ENCODE data around the gene PPP2R3C. TPM values are rescaled to one million over a fixed set of nuclear protein-coding genes. Genes with fewer than 3 reads are reported as not detected.
"Not testable (repeated sequence)": the region's sequence is repeated elsewhere in the genome, so short reads cannot be mapped to it uniquely, and the experiment has no call there.

Gene PPP2R3C
- total RNA-seq (ENCODE audit: insufficient read depth, low replicate concordance), result 78.0 TPM

DNA sequence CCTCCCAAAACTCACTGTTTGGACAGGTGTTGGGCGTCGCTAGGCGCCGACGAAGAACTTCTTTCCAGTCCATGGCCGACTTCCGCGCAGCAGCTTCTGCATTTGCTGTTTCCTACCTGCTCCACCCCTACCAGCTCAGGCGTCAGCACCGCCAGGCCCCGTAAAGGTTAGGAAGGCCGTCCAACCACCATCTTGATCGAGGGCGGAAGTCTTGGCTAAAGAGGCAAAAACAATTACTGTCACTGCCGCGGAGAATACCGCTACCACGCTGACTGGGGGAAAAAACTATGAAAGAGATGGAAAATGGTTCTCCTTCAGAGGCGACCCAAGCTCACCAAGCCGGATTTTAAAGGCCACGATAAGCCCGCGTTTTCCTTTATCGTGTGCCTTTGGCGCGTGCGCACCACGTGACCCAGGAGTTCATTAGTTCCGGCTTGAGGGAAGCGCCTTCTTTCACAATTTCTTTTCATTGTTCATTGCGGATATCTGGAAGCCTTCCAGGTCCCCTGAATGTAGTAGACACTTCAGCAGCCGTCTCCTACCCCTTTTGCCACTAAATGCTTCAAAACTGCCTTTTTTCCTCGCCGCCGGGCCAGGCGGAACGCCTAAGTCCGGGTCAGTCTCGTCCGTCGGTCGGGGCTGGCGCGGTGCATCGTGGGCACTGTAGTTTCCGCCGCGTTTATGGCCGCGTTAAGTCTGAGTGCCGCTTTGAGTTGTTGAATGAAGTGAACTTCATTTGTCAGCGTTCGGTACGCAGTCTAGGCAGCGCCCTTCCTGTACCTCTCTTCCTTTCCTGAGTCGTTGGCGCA, at the start of gene PPP2R3C, which contains the start of gene PRORP:
Gene PPP2R3C, minus strand, starts transcription at position 104 of the 809 bp plus-strand sequence. Its CDS starts 31 bp downstream, at position 73.
Gene PRORP, plus strand, starts transcription at position 666 of the 809 bp plus-strand sequence. CDS start 694 bp downstream, outside the sequence.
- DNase-seq (ENCODE audit: low spot score), result peak; percentile 98

DNA sequence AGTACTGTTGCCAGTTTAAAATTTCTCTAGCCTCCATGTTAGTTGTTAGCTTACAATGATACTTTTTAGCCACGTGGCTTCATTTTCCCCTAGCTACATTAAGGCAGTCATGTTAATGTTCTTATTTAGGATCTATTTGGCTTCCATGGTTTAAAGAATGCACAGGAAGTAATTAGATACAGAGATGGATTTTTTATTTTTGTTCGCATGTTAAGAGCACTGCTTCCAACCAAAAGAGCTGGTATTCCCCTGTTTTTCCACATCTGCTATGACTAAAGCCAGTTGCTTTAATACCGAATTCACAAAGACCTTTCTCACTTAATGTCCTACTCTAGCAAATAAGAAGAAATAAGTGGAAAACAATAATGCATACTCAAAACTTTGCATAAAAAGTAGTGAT, 45.7 kb upstream of the PPP2R3C start:
- DNase-seq (ENCODE audit: low spot score), result no peak

DNA sequence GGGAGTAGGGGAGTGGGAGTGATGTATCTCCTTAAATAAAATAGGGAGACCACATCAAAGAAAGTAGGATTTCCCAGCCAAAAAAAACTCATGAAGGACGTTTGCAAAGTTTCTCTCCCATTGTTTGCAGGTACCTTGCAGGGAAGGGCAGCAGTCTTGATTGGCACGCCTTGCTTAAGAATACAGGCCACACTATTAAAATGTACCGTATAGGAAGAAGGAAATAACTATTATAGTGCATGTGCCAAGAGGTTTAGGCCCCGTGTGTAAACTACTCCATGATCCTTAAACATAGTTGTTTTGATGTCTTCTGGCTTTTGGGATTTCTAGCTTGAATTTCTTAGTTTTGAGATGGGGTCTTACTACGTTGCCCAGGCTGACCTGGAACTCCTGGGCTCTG, 43.1 kb upstream of the PPP2R3C start:
- no peak for DNase-seq (ENCODE audit: low spot score)

DNA sequence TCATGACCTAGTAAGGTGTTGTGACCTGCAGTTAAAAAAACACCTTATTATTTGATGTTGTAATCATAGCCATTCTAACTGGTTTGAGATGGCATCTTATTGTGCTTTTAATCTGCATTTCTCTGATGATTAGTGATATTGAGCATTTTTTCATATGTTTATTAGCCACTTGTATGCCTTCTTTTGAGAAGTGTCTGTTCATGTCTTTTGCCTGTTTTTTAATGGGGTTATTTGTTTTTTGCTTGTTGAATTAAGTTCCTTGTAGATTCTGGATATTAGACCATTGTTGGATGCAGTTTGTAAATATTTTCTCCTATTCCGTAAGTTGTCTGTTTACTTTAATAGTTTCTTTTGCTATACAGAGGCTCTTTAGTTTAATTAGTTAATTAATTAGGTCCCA, 41.6 kb upstream of the PPP2R3C start:
- DNase-seq (ENCODE audit: low spot score), result no peak

DNA sequence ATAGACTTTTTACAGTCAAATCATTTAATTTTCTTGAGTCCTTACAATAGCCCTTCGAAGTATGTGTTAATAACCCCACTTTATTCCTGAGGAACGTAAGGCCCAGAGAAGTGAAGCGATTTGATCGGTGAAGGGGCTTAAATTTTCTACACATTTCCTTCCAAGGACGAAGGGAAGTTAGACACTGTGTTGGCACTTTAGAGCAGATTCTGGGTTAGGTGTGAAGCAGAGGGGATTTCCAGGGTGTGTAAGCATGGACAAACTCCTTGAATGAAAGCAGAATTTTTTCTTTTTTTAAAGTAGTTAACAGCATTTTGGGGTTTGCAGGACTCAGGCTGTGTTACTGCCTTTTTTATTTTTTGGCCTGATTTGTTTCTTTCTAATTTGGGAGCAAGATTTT, 39.4 kb upstream of the PPP2R3C start:
- no peak for DNase-seq (ENCODE audit: low spot score)

DNA sequence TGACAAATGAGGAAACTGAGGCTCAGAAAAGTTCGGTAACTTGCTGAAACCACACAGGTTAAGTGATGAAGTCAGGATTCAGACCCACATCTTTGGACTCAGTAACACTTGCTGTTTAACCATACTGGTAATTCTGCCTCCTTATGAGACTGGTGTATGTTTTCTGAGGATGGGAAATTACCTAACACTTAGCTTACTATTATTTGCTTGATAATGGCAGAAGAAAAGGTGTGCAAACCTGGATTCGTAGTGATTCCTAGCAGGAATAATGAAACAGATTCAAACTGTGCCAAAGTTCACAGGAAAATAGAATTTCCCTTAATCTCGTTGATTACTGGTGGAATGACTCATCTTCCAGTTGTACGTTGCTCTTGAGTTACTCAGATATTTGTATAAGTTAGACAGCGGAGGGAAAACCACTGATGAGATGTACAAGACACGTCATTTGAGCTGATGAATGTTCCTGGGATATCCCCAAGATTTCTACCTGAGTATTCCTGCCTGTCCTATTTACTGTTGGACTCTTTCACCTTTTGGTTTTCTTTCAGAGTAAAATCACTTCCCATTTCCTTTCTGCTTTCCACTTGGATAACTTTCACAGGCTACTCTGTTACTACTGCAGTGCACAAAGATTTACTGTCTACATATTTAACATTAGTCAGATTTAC, 38.1 kb upstream of the PPP2R3C start:
- peak; percentile 35 for DNase-seq (ENCODE audit: low spot score)

DNA sequence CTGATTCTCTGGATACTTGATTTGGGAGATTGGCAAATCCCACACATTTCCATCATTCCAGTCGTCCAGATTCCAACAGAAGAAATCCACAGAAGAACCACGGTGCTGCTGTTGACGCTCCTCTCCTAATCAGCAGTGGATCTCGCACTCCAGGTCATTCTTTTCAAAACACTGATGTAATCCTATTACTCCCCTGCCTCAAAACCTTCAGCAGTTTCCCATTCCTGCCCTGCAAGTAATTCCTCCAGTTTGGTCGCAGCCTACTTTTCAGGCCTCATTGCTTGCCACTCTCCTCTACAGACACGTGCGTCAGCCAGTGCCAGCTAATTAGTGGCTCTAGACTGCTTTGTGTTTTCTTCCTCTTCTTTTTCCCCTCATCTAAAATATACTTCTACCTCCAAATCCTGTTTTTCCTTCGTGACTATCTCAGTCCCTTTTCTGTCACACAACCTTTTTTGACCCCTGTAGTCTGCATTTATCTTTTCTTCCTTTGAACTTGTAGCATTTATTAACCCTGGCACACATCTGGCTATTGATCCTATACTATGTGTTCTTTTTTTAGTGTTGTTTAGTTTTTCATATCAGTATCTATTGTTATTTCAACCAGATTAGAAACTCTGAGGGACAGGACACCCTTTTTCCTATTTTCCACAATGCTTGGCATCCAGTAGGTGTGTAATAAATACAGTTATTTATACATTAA, 37.3 kb upstream of the PPP2R3C start:
- no peak for DNase-seq (ENCODE audit: low spot score)

DNA sequence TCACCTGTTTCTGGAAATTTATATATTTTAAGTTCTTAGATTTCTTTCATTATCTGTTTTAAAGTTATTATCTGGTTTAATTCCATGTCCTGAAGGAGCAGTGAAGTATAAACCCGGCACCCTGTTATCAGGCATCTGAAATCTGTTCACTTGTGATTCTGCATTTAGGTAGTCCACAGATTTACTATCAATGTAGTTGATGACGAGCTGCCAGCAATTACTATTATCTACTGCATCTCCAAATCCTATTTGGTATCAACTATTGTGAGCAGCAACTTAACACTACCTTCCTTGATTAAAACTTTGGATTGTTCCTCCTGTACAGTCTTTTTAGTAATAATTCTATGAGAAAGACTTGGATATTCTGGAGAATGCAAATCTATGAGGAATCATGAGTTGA, 36.7 kb upstream of the PPP2R3C start:
- DNase-seq (ENCODE audit: low spot score), result no peak

DNA sequence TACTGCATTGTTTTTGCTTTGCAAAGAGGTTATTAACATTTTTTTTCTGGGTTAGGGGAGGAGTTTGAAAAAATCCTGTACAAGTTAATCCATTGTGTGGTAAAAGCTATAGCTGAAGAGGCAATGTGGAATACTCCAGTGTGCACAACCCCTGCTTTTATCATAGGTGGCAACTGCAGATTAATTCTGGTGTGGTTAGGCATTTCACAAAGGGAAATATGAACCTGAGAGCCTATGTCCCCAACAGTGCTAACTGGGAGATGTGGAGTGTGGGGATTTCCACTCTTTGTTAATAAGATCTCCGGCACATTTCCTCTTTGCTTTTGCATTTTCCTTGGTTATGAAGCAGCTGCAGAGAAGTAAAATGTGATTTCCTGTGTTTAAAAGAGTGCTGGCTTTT, 34.2 kb upstream of the PPP2R3C start:
- DNase-seq (ENCODE audit: low spot score), result no peak

DNA sequence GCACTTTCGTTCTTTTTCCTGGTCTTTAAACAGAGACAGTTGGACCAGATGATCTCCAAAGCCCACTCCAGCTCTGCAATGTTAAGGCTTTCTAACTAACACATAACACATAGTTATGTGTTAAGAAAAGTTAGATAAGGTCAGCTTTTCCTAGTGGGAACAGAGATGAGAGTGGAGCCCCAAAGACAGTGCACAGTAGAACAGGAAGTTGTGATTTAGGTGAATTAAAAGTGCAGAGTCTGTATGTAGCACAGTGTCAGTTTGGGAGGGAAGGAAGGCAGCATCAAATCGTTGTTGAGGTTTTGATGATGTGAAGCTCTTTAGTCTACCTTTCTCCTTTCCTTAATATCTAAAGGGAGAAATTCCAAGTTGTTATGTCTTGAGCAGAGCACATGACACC, 32.2 kb upstream of the PPP2R3C start:
- no peak for DNase-seq (ENCODE audit: low spot score)

DNA sequence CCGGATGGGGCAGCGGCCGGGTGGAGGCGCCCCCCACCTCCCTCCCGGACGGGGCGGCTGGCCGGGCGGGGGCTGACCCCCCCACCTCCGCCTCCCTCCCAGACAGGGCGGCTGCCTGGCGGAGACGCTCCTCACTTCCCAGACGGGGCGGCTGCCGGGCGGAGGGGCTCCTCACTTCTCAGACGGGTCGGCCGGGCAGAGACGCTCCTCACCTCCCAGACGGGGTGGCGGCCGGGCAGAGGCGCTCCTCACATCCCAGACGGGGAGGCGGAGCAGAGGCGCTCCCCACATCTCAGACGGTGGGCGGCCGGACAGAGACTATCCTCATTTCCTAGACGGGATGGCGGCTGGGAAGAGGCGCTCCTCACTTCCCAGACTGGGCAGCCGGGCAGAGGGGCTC, 30.7 kb upstream of the PPP2R3C start:
- not testable (repeated sequence) for DNase-seq (ENCODE audit: low spot score)

DNA sequence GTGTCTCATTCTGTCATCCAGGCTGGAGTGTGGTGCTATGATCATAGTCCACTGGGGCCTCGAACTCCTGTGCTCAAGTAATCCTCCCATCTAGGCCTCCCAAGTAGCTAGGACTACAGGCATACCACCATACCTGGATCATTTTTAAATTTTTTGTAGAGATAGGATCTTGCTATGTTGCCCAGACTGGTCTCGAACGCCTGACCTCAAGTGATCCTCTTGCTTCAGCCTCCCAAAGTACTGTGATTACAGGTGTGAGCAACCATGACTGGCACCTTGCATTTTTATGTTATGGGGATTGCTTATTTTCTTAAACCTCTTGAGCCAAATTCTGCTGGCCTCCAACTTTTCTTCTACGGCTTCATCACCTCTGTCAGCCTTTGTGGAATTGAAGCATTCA, 27.4 kb upstream of the PPP2R3C start:
- DNase-seq (ENCODE audit: low spot score), result no peak

DNA sequence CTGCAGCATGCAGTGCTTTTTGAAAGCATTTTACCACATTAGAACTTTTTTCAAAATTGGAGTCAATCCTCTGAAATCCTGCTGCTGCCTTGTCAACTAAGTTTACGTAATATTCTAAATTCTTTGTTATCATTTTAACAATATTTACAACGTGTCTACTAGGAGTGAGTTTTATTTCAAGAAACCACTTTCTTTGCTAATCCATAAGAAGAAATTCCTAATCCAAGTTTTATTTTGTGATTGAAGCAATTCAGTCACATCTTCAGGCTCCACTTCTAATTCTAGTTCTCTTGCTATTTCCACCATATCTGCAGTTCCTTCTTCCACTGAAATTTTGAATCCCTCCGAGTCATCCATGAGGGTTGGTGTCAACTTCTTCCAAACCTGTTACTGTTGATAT, 25.9 kb upstream of the PPP2R3C start:
- DNase-seq (ENCODE audit: low spot score), result no peak

DNA sequence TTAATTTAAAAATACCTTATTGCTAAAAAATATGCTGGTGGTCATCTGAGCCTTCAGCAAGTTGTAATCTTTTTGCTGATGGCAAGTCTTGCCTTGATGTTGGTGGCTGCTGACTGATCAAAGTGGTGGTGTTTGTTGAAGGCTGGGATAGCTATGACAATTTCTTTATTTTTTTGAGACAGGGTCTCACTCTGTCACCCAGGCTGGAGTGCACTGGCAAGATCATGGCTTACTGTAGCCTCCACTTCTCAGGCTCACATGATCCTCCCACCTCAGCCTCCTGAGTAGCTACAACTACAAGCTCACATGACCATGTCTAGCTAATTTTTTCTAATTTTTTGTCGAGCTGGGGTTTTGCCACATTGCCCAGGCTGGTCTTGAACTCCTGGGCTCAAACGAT, 25.4 kb upstream of the PPP2R3C start:
- no peak for DNase-seq (ENCODE audit: low spot score)

DNA sequence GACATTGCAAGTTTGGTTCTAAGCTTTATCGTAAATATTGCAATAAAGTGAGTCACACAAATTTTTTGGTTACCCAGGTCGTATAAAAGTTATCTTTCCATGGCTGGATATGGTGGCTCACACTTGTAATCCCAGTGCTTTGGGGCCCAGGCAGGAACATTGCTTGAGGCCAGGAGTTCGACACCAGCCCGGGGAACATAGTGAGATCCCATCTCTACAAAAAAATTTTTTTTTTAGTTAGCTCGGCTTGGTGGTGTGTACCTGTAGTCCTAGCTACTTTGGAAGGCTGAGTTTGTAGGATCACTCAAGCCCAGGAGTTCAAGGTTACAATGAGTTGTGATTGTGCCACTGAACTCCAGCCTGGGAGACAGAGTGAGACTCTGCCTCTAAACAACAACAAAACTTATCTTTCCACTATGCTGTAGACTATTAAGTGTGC, 24.9 kb upstream of the PPP2R3C start:
- no peak for DNase-seq (ENCODE audit: low spot score)

DNA sequence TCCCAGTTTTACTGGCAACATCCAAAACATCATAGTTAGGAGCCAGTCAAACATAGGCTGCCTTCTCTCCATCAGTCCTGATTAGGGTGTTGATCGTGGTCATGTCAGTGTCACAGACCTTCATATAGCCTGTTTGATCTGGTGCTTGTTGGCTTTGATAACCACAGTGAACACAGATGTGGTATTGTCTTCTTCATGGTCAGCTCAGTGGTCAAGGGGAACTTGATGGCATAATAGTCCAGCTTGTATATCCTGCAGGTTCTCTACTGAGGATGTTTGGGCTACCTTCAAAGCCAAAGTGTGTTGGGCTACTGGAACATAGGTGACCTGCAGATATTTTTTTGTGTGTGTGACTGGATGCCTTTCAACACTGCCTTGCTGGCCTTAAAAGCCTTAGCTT, 22.2 kb upstream of the PPP2R3C start:
- DNase-seq (ENCODE audit: low spot score), result no peak

DNA sequence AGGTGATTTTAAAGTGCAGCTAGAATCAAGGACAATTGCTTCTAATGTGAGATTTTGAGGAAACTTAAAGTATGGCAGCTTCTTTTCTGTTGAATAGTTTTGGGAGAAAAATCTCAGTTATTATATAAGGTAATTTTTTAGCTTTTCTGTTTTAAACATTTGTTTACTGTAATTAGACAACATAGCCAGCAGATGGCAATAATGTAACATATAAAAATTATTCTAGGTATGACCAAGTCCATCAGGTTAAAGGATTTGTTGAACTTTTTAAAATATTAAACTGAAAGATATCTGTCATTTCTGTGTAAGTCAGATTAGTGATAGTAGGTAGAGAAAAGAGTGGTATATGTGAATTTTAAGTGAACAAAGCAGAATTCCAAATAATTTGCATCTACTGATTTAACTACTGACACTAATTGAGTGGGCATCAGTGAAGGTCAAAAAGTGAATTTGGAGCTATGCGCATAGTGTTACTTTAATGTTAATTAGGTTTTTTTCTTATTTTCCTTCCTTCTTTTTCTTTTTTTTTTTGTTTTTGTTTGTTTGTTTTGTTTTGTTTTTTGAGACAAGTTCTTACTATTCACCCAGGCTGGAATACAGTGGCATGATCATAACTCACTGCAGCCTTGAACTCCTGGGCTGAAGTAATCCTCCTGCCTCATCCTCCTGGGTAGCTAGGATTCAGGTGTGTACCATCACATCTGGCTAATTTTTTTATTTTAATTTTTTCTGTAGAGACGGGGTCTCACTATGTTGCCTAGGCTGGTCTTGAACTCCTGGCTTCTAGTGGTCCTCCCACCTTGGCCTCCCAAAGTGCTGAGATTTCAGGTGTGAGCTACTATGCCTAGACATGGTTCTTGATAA, 19.2 kb upstream of the PPP2R3C start:
- DNase-seq (ENCODE audit: low spot score), result no peak

DNA sequence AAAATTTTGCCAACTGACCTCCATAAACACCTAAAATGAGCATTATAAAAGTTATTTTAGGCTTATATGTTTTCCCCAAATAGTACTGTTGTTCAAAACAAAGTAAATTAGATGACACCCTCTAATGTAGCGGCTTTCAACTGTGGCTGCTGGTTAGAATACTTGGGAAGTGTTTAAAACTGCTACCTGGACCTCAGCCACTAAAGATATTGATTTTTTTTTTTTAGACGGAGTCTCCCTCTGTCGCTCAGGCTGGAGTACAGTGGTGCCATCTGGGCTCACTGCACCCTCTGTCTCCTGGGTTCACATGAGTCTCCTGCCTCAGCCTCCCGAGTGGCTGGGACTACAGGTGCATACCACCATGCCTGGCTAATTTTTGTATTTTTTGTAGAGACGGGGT, 16.8 kb upstream of the PPP2R3C start:
- no peak for DNase-seq (ENCODE audit: low spot score)

DNA sequence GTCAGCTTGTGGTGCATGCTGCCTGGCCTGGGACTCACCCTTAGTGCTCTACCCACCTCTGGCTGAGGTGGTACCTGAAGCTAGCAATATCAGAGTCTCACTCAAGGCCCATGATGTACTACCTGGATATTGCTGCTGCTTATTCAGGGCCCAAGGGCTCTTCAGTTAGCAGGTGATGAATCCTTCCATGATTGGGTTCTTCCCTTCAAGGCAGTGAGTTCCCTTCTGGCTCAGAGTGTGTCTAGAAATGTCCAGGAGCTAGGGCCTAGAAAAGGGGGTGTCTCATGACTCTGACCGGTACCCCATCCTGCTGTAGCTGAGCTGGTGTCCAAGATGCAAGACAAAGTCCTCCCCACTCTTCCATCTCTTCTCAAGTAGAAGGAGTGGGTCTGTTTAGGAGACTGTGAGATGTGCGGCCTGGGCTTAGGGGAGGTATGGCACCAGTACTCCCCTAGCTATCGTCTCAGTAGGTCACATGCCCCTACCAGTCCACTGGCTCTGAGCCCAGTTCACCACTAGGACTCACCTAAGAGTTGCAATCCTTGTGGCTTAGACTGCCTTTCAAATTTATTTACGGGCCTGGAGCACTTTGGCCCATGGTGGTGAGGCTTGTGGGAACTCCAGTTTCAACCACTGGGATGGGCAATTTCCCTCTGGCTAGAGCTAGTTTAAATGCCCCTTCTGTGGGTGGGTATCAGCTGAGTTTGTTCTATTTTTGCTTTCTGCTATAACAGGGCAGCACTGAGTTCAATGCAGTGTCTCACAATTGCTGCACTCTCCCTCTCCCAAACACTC, 12.7 kb upstream of the PPP2R3C start:
- no peak for DNase-seq (ENCODE audit: low spot score)

DNA sequence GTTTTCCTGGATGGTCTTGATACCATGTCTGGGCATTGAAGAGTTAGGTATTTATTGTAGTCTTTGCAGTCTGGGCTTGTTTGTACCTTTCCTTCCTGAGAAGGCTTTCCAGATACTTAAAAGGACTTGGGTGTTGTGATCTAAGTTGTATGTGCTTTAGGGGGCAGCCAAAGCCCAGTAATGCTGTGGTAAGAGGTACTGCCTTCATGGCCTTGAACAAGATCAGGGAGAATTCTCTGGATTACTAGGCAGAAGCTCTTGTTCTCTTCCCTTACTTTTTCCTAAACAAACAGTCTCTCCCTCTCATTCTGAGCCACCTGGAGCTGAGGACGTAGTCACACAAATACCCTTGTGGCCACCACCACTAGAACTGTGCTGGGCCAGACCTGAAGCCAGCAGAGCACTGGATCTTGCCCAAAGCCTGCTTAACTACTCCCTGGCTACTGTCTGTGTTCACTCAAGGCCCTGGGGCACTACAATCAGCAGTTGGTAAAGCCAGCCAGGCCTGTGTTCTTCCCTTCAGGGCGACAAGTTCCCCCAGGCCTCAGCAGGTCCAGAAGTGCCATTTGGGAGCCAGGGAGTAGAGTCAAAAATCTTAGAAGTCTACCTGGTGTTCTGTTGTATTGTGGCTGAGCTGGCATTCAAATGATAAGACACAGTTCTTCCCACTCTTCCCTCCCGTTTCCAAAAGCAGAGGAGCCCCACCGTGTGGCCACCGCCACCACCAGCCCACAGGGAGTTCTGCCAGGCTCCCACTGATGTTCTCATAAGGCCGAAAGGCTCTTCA, 11.9 kb upstream of the PPP2R3C start:
- DNase-seq (ENCODE audit: low spot score), result no peak
